GM19438 (cell line): ENCODE results near the gene ARHGDIG.
"Not testable (repeated sequence)": the region's sequence is repeated elsewhere in the genome, so short reads cannot be mapped to it uniquely, and the experiment has no call there.

Experiments
- ATAC-seq: cut with Tn5 transposase; IDR thresholded peaks from one replicate; pipeline ENCODE4 v1.9.1; 2021; ENCODE audit warnings: low read depth; ENCODE audit not compliant: unreplicated experiment

ARHGDIG gene

GRCh38 chr16:263182-263774 lies 17.1 kb upstream of the ARHGDIG start:
- no peak for ATAC-seq

- no peak for ATAC-seq
These were observed 16.4 kb upstream of the ARHGDIG start for GRCh38 chr16:263944-264343.

GRCh38 chr16:264440-264951 lies 15.9 kb upstream of the ARHGDIG start:
- no peak for ATAC-seq

GRCh38 chr16:265002-265529 lies 15.3 kb upstream of the ARHGDIG start:
- ATAC-seq = no peak

GRCh38 chr16:265711-266110 lies 14.7 kb upstream of the ARHGDIG start:
- ATAC-seq = no peak

- ATAC-seq = no peak
These were observed 13.9 kb upstream of the ARHGDIG start for GRCh38 chr16:266258-267164.

- ATAC-seq = not testable (repeated sequence)
These were observed 12.8 kb upstream of the ARHGDIG start for GRCh38 chr16:267562-267961.

- no peak for ATAC-seq
These were observed 12.0 kb upstream of the ARHGDIG start for GRCh38 chr16:268141-269053.

- ATAC-seq = no peak
These were observed 11.2 kb upstream of the ARHGDIG start for GRCh38 chr16:269061-269796.

- no peak for ATAC-seq
These were observed 9.8 kb upstream of the ARHGDIG start for GRCh38 chr16:270381-271255.

GRCh38 chr16:272633-273546 lies 7.5 kb upstream of the ARHGDIG start:
- ATAC-seq = no peak

- ATAC-seq = no peak
These were observed 6.6 kb upstream of the ARHGDIG start for GRCh38 chr16:273547-274421.

GRCh38 chr16:275041-275641 lies 5.2 kb upstream of the ARHGDIG start:
- ATAC-seq = no peak

- ATAC-seq = no peak
These were observed 4.6 kb upstream of the ARHGDIG start, which contains the start of gene RGS11 for GRCh38 chr16:275786-276232. Gene RGS11, minus strand, starts transcription at chr16:275944. Its CDS starts 33 bp downstream, at chr16:275911.

- ATAC-seq = no peak
These were observed 3.8 kb upstream of the ARHGDIG start for GRCh38 chr16:276426-277077.

- ATAC-seq = no peak
These were observed 1.5 kb upstream of the ARHGDIG start for GRCh38 chr16:278863-279366.
